GM19438 (cell line): Measurements from ENCODE around the gene CAT.

Source experiments
- ATAC-seq: cut with Tn5 transposase; IDR thresholded peaks from one replicate; pipeline ENCODE4 v1.9.1; 2021; ENCODE audit warnings: low read depth; ENCODE audit not compliant: unreplicated experiment

The CAT gene

GRCh38 chr11:34519595-34520235 lies 81.0 kb downstream of the CAT start:
- no peak for ATAC-seq

GRCh38 chr11:34521265-34521664 lies 82.5 kb downstream of the CAT start:
- ATAC-seq, result no peak
